Esophagus squamous epithelium (tissue), 4 donors: ENCODE results near the gene SEMA5A.

Source experiments
- CTCF ChIP-seq, 6 experiments: fragments of 450-650 bp in 4 of 6; fragments of 200-600 bp in 2 of 6; sonication (generic) in 2 of 6; IDR thresholded peaks; one replicate each; pipeline ENCODE4 v1.5.1; 2016 to 2019; ENCODE audit warnings: antibody characterized with exemption in 6 of 6, mild to moderate bottlenecking in 4 of 6, moderate library complexity in 4 of 6
- POLR2A ChIP-seq, 4 donors: fragments of 450-650 bp; IDR thresholded peaks; one replicate each; pipeline ENCODE4 v1.6.1; 2017; ENCODE audit warnings: antibody characterized with exemption in 4 of 4, mild to moderate bottlenecking in 4 of 4, moderate library complexity in 3 of 4

GRCh38 chr5:9140711-9141110 lies 405.2 kb downstream of the SEMA5A start:
- TF ChIP-seq CTCF (IDR thresholded peaks at IDR 0.05) = no peak
- no peak for TF ChIP-seq POLR2A (IDR thresholded peaks at IDR 0.05)
